SK-N-SH (cell line): Measurements from ENCODE around the gene MCM9. TPM values are rescaled to one million over a fixed set of nuclear protein-coding genes. Genes with fewer than 3 reads are reported as not detected.

Source experiments
- CTCF ChIA-PET: fragments of 300-600, 350-600 bp; formaldehyde crosslinking; extraction: SDS; loops from one replicate; lab custom pipeline; 2021; lab: Yijun Ruan, JAX
- POLR2A ChIA-PET: fragments of 350-600 bp; sonication (Branson Sonifier 250); formaldehyde crosslinking; extraction: SDS; loops from one replicate; lab custom pipeline; 2020; ENCODE audit warnings: antibody characterized with exemption, inconsistent platforms; lab: Yijun Ruan, JAX
- DNase-seq: peaks from one replicate; pipeline ENCODE4 v3.0.0; 2012
- H2AFZ ChIP-seq: fragments of 200-600 bp; sonication (generic); 2 replicates; pipeline ENCODE4 v1.8.1; 2016; ENCODE audit warnings: antibody characterized with exemption, mild to moderate bottlenecking, low read depth
- H3F3A ChIP-seq: fragments of 200-600 bp; sonication (generic); replicated peaks from 2 replicates; pipeline ENCODE3; 2016; ENCODE audit warnings: antibody characterized with exemption, mild to moderate bottlenecking; ENCODE audit not compliant: insufficient read depth
- H3K27ac ChIP-seq, 2 experiments: fragments of 200-500 bp in 1 of 2; fragments of 200-600 bp in 1 of 2; sonication (Bioruptor generic) in 1 of 2; sonication (generic), shearing (Covaris generic) in 1 of 2; 2 replicates each; pipeline versions ENCODE4 v1.5.1 to v1.6.1; 2014 to 2016; ENCODE audit warnings: low read depth in 2 of 2, inconsistent platforms in 1 of 2, low read length in 1 of 2, mild to moderate bottlenecking in 1 of 2, mixed read lengths in 1 of 2
- H3K27me3 ChIP-seq: fragments of 200-600 bp; sonication (generic), shearing (Covaris generic); 2 replicates; pipeline ENCODE4 v1.6.1; 2016; ENCODE audit warnings: mixed run types; ENCODE audit not compliant: insufficient read depth
- H3K36me3 ChIP-seq, 2 experiments: fragments of 200-500 bp in 1 of 2; fragments of 200-600 bp in 1 of 2; sonication (Bioruptor generic) in 1 of 2; sonication (generic) in 1 of 2; replicated peaks in 1 of 2; 2 replicates each; pipeline versions ENCODE3 to v1.5.1; 2014 to 2016; ENCODE audit warnings: low read length in 1 of 2, mild to moderate bottlenecking in 1 of 2; ENCODE audit not compliant: insufficient read depth in 2 of 2, control insufficient read depth in 1 of 2
- H3K4me1 ChIP-seq, 2 experiments: fragments of 200-500 bp in 1 of 2; fragments of 200-600 bp in 1 of 2; sonication (Bioruptor generic) in 1 of 2; sonication (generic), shearing (Covaris generic) in 1 of 2; 2 replicates each; pipeline versions ENCODE4 v1.5.1 to v1.6.1; 2014 to 2016; ENCODE audit warnings: low read depth in 1 of 2, low read length in 1 of 2, mixed run types in 1 of 2; ENCODE audit not compliant: insufficient read depth in 2 of 2, control insufficient read depth in 1 of 2
- H3K4me2 ChIP-seq: fragments of 200-600 bp; sonication (generic), shearing (Covaris generic); 2 replicates; pipeline ENCODE4 v1.6.1; 2017; ENCODE audit warnings: mixed run types
- H3K4me3 ChIP-seq, 2 experiments: fragments of 200-500 bp in 1 of 2; fragments of 200-600 bp in 1 of 2; sonication (Bioruptor generic) in 1 of 2; sonication (generic), shearing (Covaris generic) in 1 of 2; 2 replicates each; pipeline versions ENCODE4 v1.5.1 to v1.8.1; 2014 to 2016; ENCODE audit warnings: low read depth in 2 of 2, inconsistent platforms in 1 of 2, low read length in 1 of 2, mild to moderate bottlenecking in 1 of 2, mixed read lengths in 1 of 2, moderate library complexity in 1 of 2
- H3K79me2 ChIP-seq: fragments of 200-600 bp; sonication (generic); 2 replicates; pipeline ENCODE4 v1.8.1; 2017; ENCODE audit warnings: mild to moderate bottlenecking; ENCODE audit not compliant: insufficient read depth
- H3K9ac ChIP-seq: fragments of 200-600 bp; sonication (generic); 2 replicates; pipeline ENCODE4 v1.6.1; 2017; ENCODE audit warnings: mixed run types
- H3K9me2 ChIP-seq: fragments of 200-600 bp; sonication (generic); 2 replicates; pipeline ENCODE4 v1.6.1; 2017; ENCODE audit warnings: mixed run types
- H3K9me3 ChIP-seq: fragments of 200-600 bp; sonication (generic); 2 replicates; pipeline ENCODE4 v1.6.1; 2017; ENCODE audit warnings: mixed run types, mild to moderate bottlenecking, moderate library complexity
- H4K20me1 ChIP-seq: fragments of 200-600 bp; sonication (generic); 2 replicates; pipeline ENCODE4 v1.6.1; 2017; ENCODE audit warnings: mild to moderate bottlenecking, mixed run types; ENCODE audit not compliant: insufficient read depth
- ELF1 ChIP-seq: IDR thresholded peaks from 2 replicates; pipeline ENCODE4 v1.4.0; 2012
- EP300 ChIP-seq, 2 experiments: IDR thresholded peaks; 2 replicates each; pipeline versions ENCODE4 v1.4.0 to v1.6.1; 2012; ENCODE audit warnings: borderline replicate concordance in 1 of 2, low read depth in 1 of 2, low read length in 1 of 2
- EZH2phosphoT487 ChIP-seq: fragments of 200-600 bp; sonication (generic); IDR thresholded peaks from 2 replicates; pipeline ENCODE4 v1.6.1; 2017; ENCODE audit warnings: low read depth, mixed run types, mild to moderate bottlenecking, antibody characterized with exemption, moderate library complexity, borderline replicate concordance
- GATA2 ChIP-seq: sonication (generic); formaldehyde crosslinking; IDR thresholded peaks from 2 replicates; pipeline ENCODE4 v1.5.0; 2020; ENCODE audit warnings: mild to moderate bottlenecking, missing genetic modification reagents
- MEF2A ChIP-seq: IDR thresholded peaks from 2 replicates; pipeline ENCODE4 v1.4.0; 2012; ENCODE audit warnings: low read depth, borderline replicate concordance
- MXI1 ChIP-seq: IDR thresholded peaks from 2 replicates; pipeline ENCODE4 v1.6.1; 2012; ENCODE audit warnings: mild to moderate bottlenecking, low read depth, low read length, improper control_type of control experiment
- NFIC ChIP-seq: IDR thresholded peaks from 2 replicates; pipeline ENCODE4 v1.4.0; 2012; ENCODE audit warnings: borderline replicate concordance
- NRF1 ChIP-seq: IDR thresholded peaks from 2 replicates; pipeline ENCODE4 v1.6.1; 2012; ENCODE audit warnings: low read depth, mild to moderate bottlenecking, low read length
- PBX3 ChIP-seq: IDR thresholded peaks from 2 replicates; pipeline ENCODE4; 2012
- POLR2AphosphoS5 ChIP-seq: IDR thresholded peaks from 2 replicates; pipeline ENCODE4 v1.6.1; 2012; ENCODE audit warnings: low read depth, low read length
- RAD21 ChIP-seq: IDR thresholded peaks from 2 replicates; pipeline ENCODE4 v1.6.1; 2012; ENCODE audit warnings: mild to moderate bottlenecking, low read length
- RCOR1 ChIP-seq: fragments of 150-350 bp; IDR thresholded peaks from 2 replicates; pipeline ENCODE4 v1.6.1; 2017; ENCODE audit warnings: antibody characterized with exemption, low read length
- RXRA ChIP-seq: IDR thresholded peaks from 2 replicates; pipeline ENCODE4 v1.4.0; 2012; ENCODE audit warnings: low read depth, mild to moderate bottlenecking, borderline replicate concordance
- SMC3 ChIP-seq: IDR thresholded peaks from 2 replicates; pipeline ENCODE4 v1.6.1; 2012; ENCODE audit warnings: low read depth, low read length, improper control_type of control experiment
- TCF12 ChIP-seq: IDR thresholded peaks from 2 replicates; pipeline ENCODE4 v1.4.0; 2012
- TEAD4 ChIP-seq: IDR thresholded peaks from 2 replicates; pipeline ENCODE4 v1.4.0; 2012; ENCODE audit warnings: mild to moderate bottlenecking, borderline replicate concordance; ENCODE audit not compliant: insufficient read depth
- USF1 ChIP-seq: IDR thresholded peaks from 2 replicates; pipeline ENCODE4 v1.4.0; 2012; ENCODE audit warnings: low read depth, borderline replicate concordance
- YY1 ChIP-seq: IDR thresholded peaks from 2 replicates; pipeline ENCODE4 v1.4.0; 2012; ENCODE audit warnings: low read depth, mild to moderate bottlenecking
- WGBS: methylation state at CpG from one replicate; pipeline ENCODE4 v1.1.6; 2017; ENCODE audit warnings: low lambda C conversion rate; 5-methylcytosine and 5-hydroxymethylcytosine counted together
- polyA plus RNA-seq, 3 experiments: library from polyadenylated mRNA; depleted of rRNA; stranded (reverse); fragments of >200 nt; gene quantifications; 2 replicates each; pipeline ENCODE4 v1.2.3, GENCODE V29; 2012
- TF ChIP-seq, protein P1 (sequence below): fragments of 200-600 bp; sonication (generic); IDR thresholded peaks from 2 replicates; pipeline ENCODE4 v1.6.1; 2017; ENCODE audit warnings: antibody characterized with exemption, mild to moderate bottlenecking, moderate library complexity
- TF ChIP-seq, protein P2 (sequence below): IDR thresholded peaks from 2 replicates; pipeline ENCODE4 v1.4.0; 2012; ENCODE audit warnings: low read depth

MCM9 gene
- polyA plus RNA-seq, 1 of the 3 experiments (the other 2 are of a cell fraction): 1.7 TPM

- H3K4me3 ChIP-seq: no peak overlapping the region
- 78% methylated on average over 6 of the region's 6 CpGs for WGBS
- no peak for DNase-seq
- CTCF ChIA-PET: interaction anchor here (0.7 to 6.4 kb wide), 5 partner anchors 9 to 157 kb away, joined by 3 to 41 read pairs (median 4); no protein-coding TSS in a partner anchor
- H4K20me1 ChIP-seq: no peaks in the 10 kb centered on the region
- no peaks in the 10 kb centered on the region for H3K9me2 ChIP-seq
- POLR2A ChIA-PET: no interaction called here
- H3K36me3 ChIP-seq: no peaks in the 10 kb centered on the region
- H3K9me3 ChIP-seq: no peaks in the 10 kb centered on the region
- H2AFZ ChIP-seq: no peak overlapping the region
- no peaks in the 10 kb centered on the region for H3K4me1 ChIP-seq
- H3K9ac ChIP-seq: no peak overlapping the region
- no peak overlapping the region for H3K4me2 ChIP-seq
- H3K27me3 ChIP-seq: no peaks in the 10 kb centered on the region
- no peaks in the 10 kb centered on the region for H3F3A ChIP-seq
- TF ChIP-seq RCOR1 (no peak), USF1 (no peak), EZH2phosphoT487 (no peak), NFIC (no peak), RAD21 (no peak), POLR2AphosphoS5 (no peak), ELF1 (no peak), GATA2 (no peak), EP300 (IDR thresholded peaks at IDR 0.05; ENCODE audit: borderline replicate concordance in 1 of 2, low read depth in 1 of 2, low read length in 1 of 2) (no peak)
- TF ChIP-seq, protein P1, sequence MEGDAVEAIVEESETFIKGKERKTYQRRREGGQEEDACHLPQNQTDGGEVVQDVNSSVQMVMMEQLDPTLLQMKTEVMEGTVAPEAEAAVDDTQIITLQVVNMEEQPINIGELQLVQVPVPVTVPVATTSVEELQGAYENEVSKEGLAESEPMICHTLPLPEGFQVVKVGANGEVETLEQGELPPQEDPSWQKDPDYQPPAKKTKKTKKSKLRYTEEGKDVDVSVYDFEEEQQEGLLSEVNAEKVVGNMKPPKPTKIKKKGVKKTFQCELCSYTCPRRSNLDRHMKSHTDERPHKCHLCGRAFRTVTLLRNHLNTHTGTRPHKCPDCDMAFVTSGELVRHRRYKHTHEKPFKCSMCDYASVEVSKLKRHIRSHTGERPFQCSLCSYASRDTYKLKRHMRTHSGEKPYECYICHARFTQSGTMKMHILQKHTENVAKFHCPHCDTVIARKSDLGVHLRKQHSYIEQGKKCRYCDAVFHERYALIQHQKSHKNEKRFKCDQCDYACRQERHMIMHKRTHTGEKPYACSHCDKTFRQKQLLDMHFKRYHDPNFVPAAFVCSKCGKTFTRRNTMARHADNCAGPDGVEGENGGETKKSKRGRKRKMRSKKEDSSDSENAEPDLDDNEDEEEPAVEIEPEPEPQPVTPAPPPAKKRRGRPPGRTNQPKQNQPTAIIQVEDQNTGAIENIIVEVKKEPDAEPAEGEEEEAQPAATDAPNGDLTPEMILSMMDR: no peak
- no peaks in the 10 kb centered on the region for H3K79me2 ChIP-seq
- H3K27ac ChIP-seq: no peak overlapping the region
These were observed 143.5 kb downstream of the MCM9 start for GRCh38 chr6:118791499-118791898.

DNA sequence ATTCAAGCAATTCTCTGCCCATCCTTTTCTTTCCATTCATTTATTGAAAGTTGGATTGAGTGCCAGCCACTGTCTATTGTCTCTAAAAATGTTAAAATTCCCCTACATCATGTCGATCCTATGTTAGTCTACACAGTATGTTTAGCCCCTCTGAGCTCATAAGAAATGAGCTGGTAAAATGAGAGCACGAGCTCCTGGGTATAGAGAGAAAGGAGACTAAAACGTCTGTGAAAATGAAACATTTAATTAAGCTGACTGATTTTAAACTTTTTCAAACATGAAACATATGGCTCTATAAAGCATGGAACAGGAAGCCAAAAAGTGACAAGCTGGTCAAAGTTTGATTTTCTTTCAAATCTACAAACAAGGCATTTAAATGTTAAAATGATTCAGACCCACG is 145.0 kb downstream of the MCM9 start:
- no peaks in the 10 kb centered on the region for H3K27me3 ChIP-seq
- H4K20me1 ChIP-seq: no peaks in the 10 kb centered on the region
- H3K4me2 ChIP-seq: no peak overlapping the region
- H3K79me2 ChIP-seq: no peaks in the 10 kb centered on the region
- CTCF ChIA-PET: interaction anchor here (6.4 kb wide), 1 partner anchor 11 kb away, joined by 41 read pairs; no protein-coding TSS in a partner anchor
- WGBS: 69% methylated on average over 4 of the region's 4 CpGs
- no peak overlapping the region for H3K4me3 ChIP-seq
- H3K9me3 ChIP-seq: no peaks in the 10 kb centered on the region
- H3K4me1 ChIP-seq: no peaks in the 10 kb centered on the region; a peak in 1 of 4 replicates
- H2AFZ ChIP-seq: no peak overlapping the region
- DNase-seq: no peak
- no peaks in the 10 kb centered on the region for H3K36me3 ChIP-seq
- POLR2A ChIA-PET: no interaction called here
- H3K27ac ChIP-seq: no peak overlapping the region
- no peak overlapping the region for H3K9ac ChIP-seq
- H3K9me2 ChIP-seq: no peaks in the 10 kb centered on the region
- H3F3A ChIP-seq: no peaks in the 10 kb centered on the region
- TF ChIP-seq SMC3 (no peak), PBX3 (no peak), MXI1 (no peak), RAD21 (no peak), NFIC (no peak), NRF1 (no peak), EP300 (IDR thresholded peaks at IDR 0.05; ENCODE audit: borderline replicate concordance in 1 of 2, low read depth in 1 of 2, low read length in 1 of 2) (no peak), TCF12 (no peak), MEF2A (no peak), USF1 (no peak), POLR2AphosphoS5 (no peak), YY1 (no peak), RXRA (no peak), TEAD4 (no peak), RCOR1 (no peak)
- TF ChIP-seq, protein P1: no peak
- TF ChIP-seq, protein P2, sequence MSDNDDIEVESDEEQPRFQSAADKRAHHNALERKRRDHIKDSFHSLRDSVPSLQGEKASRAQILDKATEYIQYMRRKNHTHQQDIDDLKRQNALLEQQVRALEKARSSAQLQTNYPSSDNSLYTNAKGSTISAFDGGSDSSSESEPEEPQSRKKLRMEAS: no peak
